Fibroblast of lung (primary cell): ENCODE data around the gene SH2D7.

Experiments
- CTCF ChIP-seq, 2 donors: IDR thresholded peaks in 1 of 2; conservative IDR thresholded peaks in 1 of 2; 1 replicate in 1 of 2; 2 replicates in 1 of 2; pipeline ENCODE4 v1.5.1; 2011 to 2012; ENCODE audit warnings: low read length in 2 of 2, control low read depth in 1 of 2, inconsistent platforms in 1 of 2, low read depth in 1 of 2, mild to moderate bottlenecking in 1 of 2
- EZH2 ChIP-seq: IDR thresholded peaks from 2 replicates; pipeline ENCODE4 v1.5.1; 2012; ENCODE audit warnings: low read length, control low read depth, mild to moderate bottlenecking; ENCODE audit errors: missing control alignments

- no peak for TF ChIP-seq CTCF (conservative IDR thresholded peaks at IDR 0.05 in 1 of 2, IDR thresholded peaks at IDR 0.05 in 1 of 2; ENCODE audit: low read depth in 1 of 2, low read length in 2 of 2)
- no peak for TF ChIP-seq EZH2
Measured at GRCh38 chr15:78048628-78048920, 43.8 kb upstream of the SH2D7 start.
